GM19467 (cell line): Measurements from ENCODE around the gene SND1.

Experiments used
- ATAC-seq: cut with Tn5 transposase; IDR thresholded peaks from one replicate; pipeline ENCODE4 v1.9.1; 2021; ENCODE audit warnings: mild to moderate bottlenecking, moderate library complexity; ENCODE audit not compliant: unreplicated experiment

SND1 gene

GRCh38 chr7:128053991-128054390, 402.0 kb downstream of the SND1 start:
- ATAC-seq = no peak

DNA sequence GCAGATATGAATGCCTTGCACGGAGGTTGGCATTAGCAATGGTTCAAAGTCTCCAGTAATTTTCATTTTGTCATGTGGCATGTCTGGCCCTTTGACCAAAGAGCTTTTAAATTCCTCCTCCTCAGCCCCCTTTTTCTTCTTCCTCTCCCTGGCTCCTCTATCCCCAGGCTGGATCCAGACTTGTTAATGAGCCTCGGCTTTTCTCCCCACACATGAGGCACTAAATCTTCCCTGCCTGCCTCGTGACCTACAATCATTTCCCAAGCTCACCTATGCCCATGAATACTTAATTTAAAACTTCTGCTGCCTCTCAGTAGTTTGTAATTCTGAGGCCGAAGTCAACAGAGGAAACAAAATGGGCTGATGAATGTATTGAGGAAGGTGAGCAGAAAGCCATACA, 402.5 kb downstream of the SND1 start:
- no peak for ATAC-seq

- no peak for ATAC-seq
These were observed 403.6 kb downstream of the SND1 start for GRCh38 chr7:128055637-128056036.

DNA sequence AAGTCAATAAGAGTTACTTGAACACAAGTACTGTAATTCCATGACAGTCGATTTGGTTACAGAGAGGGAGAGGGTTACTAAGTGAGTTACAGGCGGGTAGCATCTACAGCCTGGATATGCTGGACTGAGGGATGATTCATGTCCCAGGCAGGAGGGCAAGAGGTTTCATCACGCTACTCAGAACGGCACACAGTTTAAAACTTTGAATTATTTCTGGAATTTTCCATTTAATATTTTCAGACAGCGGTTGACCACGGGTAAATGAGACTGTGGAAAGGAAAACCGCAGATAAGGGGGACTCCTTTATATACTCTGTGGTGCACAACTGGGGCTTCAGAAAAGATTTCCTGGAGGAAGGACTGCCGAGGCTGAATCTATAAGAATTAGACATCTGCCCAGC, 404.9 kb downstream of the SND1 start:
- no peak for ATAC-seq

GRCh38 chr7:128057909-128058308, 405.9 kb downstream of the SND1 start:
- ATAC-seq = no peak

DNA sequence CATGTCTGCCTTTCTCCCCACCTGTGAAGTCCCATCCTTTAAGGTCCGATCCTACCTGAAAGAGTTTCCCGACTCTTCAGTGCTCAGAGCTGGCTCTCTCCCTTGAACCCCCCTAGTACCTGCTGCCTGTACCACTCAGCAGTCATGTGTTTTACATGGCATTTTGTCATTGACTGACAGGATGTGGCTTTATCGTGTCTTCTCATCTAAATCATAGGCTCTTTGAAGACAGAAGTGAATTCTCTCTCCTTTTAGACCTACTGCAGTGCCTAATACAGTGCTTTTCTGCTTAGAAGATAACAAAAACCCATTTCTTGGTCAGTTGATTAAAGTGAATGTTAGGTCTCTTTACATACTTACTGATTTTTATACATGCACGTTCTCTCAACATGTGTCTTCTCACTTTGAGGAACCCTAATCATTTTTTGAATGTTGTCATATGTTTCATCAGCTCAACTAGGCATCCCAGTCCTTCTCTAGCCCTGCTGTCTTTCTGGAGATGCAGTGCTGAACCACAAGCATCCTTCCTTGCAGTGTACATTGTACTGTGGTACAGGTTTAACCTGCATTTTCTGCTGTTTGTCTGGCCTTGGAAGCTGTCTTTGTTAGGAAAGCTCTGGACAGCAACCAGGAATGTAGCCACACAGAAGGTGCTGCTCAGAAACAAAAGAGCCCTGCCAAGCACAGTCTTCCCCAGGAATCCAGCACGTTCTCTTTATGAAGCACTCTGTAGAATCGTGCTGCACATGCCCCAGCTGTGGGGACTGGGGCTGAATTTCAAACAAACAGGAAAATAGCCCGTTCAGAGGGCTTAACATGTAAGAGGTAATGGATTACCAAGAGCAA, 407.4 kb downstream of the SND1 start:
- no peak for ATAC-seq

DNA sequence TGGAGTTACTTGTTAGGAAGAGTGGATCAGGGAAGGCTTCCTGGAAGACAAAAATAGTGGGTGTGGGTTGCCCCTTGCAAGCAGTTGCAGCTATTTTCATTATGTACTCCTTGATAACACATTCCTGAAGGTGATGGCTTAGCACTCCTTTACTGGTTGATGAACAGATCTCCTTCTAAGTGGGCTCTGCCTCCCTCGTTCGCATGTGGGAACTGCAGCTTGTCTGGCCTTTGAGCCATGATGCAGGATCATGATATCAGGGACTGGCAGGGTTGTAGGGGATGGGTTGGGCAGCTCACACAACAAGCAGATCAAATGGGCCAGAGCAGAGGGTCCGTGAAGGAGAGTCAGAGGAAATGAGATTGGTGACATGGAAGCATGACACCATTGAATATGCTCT, 408.0 kb downstream of the SND1 start:
- no peak for ATAC-seq

DNA sequence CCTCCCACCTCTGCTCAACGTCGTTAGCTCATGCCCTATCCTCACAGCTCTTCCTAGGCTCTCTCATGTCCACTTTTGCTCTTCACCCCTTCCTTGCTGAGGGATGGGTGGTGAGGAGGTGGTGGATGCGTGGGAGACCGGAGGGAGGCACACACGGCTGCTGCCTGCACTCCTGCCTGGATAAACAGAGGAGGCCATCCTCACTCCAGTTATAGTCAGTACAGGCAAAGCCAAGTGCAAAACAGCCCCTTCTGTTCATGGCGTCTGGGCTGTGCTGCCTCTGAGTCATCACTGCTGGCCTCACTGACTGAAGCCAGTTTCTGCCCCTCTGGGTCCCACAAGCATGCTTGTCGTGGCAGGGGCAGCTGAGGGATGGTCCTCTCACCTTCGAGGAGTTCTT, 411.1 kb downstream of the SND1 start:
- ATAC-seq = no peak

DNA sequence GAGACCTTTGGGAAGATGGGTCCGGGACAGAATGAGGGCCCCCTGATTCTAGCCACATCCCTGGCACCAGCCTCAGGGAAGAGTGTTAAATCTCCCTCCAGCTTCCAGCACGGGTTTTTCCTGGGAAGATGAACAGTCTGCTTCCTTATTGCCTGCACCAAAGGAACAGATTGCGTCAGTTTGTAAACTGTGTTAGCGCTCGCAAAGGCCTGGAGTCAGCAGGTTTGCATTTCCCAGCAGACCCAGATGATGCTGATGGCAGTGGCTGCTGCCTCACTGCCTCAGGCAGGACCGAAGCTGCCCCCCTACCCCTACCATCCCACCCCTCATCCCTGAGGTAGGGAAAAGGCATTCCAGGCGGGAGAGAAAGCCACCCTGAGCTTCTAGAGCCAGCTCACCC, 413.9 kb downstream of the SND1 start:
- ATAC-seq = no peak

GRCh38 chr7:128066395-128066794, 414.4 kb downstream of the SND1 start:
- ATAC-seq = no peak

DNA sequence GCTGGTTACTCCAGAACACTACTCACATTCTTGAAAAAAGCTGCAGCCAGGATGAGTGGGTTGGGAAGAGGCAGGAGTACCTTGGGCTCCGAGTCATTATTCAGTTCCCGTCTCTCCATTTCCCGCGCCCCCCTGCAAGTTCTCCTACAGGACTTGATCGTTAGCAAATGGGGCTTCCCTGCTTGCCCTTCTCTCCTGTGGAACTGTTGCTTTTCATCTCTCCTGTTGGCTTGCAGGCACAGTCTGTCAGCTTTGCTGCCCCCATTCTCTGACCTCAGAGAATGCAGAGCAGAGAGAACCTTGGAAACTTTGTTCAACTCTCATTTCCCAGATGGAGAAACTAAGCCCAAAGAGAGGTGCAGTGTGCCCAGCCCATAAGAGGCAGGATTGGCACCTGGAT, 414.9 kb downstream of the SND1 start:
- no peak for ATAC-seq

DNA sequence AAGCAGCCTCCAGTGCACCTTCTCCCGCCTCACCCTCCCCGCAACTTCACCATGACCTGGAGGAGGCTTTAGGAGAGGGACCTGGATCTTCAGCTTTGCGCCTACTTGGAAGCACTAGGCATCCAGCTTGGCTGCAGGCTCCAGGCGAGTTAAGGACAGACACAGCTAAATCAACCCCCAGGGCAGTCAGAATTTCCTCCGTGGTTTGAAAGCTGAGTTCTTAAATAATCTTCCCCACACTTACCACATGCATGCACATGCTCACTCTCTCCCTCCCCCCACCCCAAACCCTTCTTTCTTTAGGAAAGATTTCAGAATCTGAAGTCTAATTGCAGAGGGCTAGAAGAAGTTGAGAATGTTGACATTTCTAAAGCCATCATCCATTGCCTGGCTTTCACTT, 416.0 kb downstream of the SND1 start:
- no peak for ATAC-seq

DNA sequence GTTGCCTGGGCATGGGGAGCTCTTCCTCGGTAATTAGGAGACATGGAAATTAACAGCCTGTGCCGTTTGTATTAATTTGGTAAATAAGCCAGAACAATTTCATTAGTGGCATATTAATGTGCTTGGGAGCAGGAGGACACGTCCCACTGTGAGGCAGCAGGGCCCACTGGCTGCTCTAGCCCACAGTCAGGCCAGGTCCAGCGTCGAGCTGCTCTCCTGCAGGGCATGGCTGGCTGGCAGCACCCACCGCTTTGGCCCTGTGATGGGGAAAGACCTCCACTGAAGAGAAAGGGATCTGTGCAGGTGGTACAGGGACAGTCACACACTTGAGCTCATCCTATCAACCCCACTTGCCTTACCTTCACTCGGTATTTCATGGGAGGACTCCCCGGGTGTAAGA, 416.8 kb downstream of the SND1 start:
- ATAC-seq = no peak

DNA sequence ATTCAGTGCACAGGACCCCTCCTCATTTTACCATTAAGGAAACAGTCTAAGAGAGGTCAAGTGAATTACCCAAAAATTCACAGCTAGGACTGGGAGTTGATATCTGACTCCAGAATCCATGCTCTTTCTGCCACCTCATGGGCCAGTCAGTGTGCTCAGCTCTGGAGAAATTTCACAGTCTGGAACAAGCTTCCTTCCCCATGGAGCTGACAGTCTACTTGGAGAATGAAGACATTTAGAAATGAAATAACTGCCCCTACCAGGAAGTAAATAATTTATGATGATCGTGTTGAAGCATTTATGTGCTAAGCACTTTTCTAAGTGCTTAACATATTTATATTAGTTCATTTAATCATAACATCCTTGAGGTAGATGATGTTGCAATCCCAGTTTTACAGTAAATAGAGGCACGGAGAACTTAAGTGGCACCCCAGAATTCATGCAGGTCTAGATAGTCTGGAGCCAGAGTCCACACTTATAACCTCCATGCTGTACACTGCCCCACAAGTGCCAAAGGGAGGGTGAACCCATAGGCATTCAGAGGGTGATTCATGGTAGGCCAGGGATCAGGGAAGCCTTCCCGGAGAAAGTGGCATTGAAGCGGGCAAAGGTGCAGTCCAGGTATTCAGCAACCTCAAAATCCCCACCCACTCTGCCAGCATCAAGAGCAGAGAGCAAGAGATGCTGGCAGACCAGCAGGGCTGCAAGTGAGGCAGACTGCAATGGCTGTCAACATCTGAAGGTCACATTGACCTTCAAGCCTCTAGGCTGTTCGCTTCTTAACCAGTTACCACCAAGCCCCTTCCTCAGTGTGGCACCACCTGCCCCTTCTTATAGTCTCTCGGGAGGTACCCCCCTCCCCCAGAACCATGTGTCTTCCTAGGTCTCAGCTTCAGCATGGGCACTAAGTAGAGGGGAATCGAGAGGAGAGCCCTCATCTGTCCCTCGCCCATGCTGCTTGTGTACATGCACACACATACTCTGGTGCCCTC, 417.7 kb downstream of the SND1 start:
- ATAC-seq = no peak

- no peak for ATAC-seq
These were observed 419.4 kb downstream of the SND1 start for GRCh38 chr7:128071376-128071775.

- ATAC-seq = no peak
These were observed 419.8 kb downstream of the SND1 start for GRCh38 chr7:128071801-128072200.

DNA sequence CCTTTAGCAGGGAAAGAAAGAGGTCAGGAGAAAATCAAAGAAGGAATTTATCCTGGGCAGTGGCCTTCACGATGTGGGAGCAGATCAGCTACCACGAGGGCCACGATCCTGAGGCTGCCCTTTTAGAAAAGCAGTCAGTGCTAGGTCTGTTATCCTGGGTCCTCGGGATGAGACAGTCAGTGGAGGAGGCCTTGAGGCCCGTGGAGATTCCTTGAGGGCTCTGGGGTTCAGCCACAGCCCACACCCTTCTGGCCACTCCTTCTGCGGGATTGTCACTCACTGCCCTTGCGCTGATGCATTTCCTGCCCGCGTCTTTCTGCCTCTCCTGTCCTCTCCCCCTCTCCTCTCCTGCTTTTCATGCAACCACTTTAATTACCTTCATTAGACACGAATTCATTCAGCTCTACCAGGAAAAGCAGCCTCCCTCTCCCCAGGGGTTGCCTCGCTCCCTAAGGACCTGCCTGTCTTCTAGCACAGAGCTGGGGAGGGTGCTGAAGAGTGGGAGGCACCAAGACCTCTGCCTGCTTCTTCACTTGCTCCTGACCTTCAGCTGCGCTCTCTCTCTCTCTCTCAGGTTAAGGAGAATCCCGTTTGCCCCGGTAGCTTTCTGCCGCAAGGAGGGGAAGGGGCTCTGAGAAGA, 421.8 kb downstream of the SND1 start:
- ATAC-seq = no peak

- ATAC-seq = no peak
These were observed 422.3 kb downstream of the SND1 start for GRCh38 chr7:128074336-128074735.

DNA sequence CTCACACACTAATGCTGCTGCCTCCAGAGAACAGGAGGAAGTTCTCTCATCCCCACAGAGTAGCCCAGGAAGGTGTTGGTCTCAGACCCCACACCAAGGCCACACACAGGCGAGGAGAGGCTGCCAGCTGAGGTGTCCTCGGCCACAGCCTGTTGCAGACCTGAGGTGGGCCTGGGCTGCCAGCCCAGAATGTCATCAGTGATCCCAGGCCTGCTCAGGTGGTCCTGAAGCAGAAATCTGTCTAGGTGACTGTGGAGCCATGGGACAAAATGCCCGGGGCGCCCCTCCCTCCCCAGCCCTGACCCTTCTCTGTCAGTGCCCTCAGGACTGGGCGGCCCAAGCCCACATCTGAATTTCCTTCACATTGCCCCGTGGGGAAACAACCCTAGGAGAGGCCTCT, 422.7 kb downstream of the SND1 start:
- no peak for ATAC-seq

DNA sequence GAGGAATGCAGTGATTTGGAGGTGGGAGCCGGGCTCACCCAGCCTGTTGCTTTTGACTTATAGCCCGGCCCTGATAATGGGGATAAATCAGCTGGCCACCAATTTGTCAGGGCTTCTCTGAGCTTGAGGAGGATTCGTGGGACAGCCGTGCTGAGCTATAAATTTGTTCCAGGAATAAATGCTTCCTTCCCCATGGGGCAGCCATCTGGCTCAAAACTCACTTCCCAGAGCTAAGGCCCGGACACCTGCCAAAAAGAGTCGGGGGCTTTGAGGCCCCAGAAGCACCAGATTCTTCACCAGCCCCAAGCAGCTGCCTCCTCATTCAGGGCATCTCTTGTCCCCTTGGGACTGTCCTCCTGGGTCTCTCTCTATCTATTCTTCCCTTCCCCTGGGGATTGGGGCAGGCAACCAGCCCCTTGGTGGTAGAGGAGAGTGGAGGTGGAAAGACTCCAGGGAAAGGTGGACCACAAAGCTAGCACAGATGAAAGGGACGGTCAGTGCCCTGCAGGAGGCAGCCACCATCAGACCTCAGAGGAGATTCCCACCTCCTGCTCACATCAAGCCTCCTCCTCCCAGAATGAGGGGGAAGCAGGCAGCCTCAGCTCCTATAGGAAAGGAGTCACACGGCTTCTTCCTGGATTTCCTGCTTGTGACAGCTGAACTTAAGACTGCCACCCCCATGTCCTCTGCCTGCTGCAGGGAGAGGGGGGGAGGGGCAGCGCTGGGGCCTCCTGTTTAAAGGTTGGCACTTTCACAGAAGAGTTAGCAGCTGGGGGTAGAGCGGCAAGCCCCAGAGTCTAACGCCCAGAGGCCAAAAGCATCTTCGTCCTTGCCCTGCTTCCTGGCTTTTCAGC, 423.5 kb downstream of the SND1 start:
- ATAC-seq = no peak
